Activated CD8-positive, alpha-beta T cell treated with anti-CD3 and anti-CD28 coated beads for 36 hours (primary cell): Measurements from ENCODE around the gene ASTN2. TPM values are rescaled to one million over a fixed set of nuclear protein-coding genes. Genes with fewer than 3 reads are reported as not detected.

ENCODE experiments used
- ATAC-seq: fragments of 200-7000 bp; cut with Tn5 transposase; one replicate; pipeline ENCODE4 v1.10.0; 2021; ENCODE audit warnings: mild to moderate bottlenecking, moderate library complexity
- CTCF ChIA-PET: fragments of 350-600 bp; sonication (Branson Sonifier 250); formaldehyde crosslinking; loops from one replicate; lab custom pipeline; 2021; ENCODE audit warnings: antibody characterized with exemption; lab: Charles Lee
- POLR2A ChIA-PET: fragments of 350-600 bp; sonication (Branson Sonifier 250); formaldehyde crosslinking; loops from one replicate; lab custom pipeline; 2021; ENCODE audit warnings: antibody characterized with exemption; lab: Charles Lee
- DNase-seq: peaks from one replicate; pipeline ENCODE4 v3.0.0-alpha.2; 2020
- H3K27ac Mint-ChIP-seq: one replicate; pipeline ENCODE4 v1.8.0; 2021; ENCODE audit warnings: mild to moderate bottlenecking, mixed read lengths
- H3K27me3 Mint-ChIP-seq: one replicate; pipeline ENCODE4 v1.8.0; 2021; ENCODE audit warnings: mixed read lengths
- H3K36me3 Mint-ChIP-seq: one replicate; pipeline ENCODE4 v1.8.0; 2021; ENCODE audit warnings: low read depth, mixed read lengths
- H3K4me1 Mint-ChIP-seq: one replicate; pipeline ENCODE4 v1.8.0; 2021; ENCODE audit warnings: low read depth, mixed read lengths
- H3K4me3 Mint-ChIP-seq: one replicate; pipeline ENCODE4 v1.8.0; 2021; ENCODE audit warnings: mild to moderate bottlenecking, moderate library complexity, mixed read lengths
- H3K9me3 Mint-ChIP-seq: one replicate; pipeline ENCODE4 v1.8.0; 2021; ENCODE audit warnings: mixed read lengths
- CTCF ChIP-seq: fragments of 200-600 bp; IDR thresholded peaks from one replicate; pipeline ENCODE4 v1.8.0; 2022; ENCODE audit warnings: antibody characterized with exemption, mild to moderate bottlenecking
- intact Hi-C: fragments of 100-400 bp; cut with micrococcal nuclease; formaldehyde crosslinking; loops from one replicate; pipeline ENCODE4 v1.10.0; 2022
- total RNA-seq, 2 experiments: library from RNA; stranded (reverse); gene quantifications; one replicate each; pipeline ENCODE4 v1.2.3, GENCODE V29; 2021

ASTN2 gene
- total RNA-seq, 2 experiments from 2014 or later: 5.2 to 5.7 TPM

- CTCF ChIA-PET: no interaction called here
- intact Hi-C loops: no loop called here
- peaks cover 3% of the 10 kb centered on the region for H3K27me3 Mint-ChIP-seq
- TF ChIP-seq CTCF: no peak
- H3K4me3 Mint-ChIP-seq: no peak overlapping the region
- no peaks in the 10 kb centered on the region for H3K9me3 Mint-ChIP-seq
- no peak for DNase-seq
- no peak overlapping the region for H3K27ac Mint-ChIP-seq
- POLR2A ChIA-PET: no interaction called here
- no peak for ATAC-seq
- H3K4me1 Mint-ChIP-seq: no peaks in the 10 kb centered on the region
- H3K36me3 Mint-ChIP-seq: no peaks in the 10 kb centered on the region
Measured at GRCh38 chr9:117242082-117242481, 172.8 kb downstream of the ASTN2 start.

GRCh38 chr9:117239428-117239827 is 175.4 kb downstream of the ASTN2 start:
- ChIA-PET POLR2A (no interaction called here), CTCF (no interaction called here)
- intact Hi-C loops: no loop called here
- no peak for DNase-seq
- H3K4me1 Mint-ChIP-seq: no peaks in the 10 kb centered on the region
- no peak overlapping the region for H3K4me3 Mint-ChIP-seq
- H3K27me3 Mint-ChIP-seq: no peaks in the 10 kb centered on the region
- TF ChIP-seq CTCF: no peak
- ATAC-seq: no peak
- H3K27ac Mint-ChIP-seq: no peak overlapping the region
- no peaks in the 10 kb centered on the region for H3K36me3 Mint-ChIP-seq
- no peaks in the 10 kb centered on the region for H3K9me3 Mint-ChIP-seq

GRCh38 chr9:117234103-117234502 is 180.8 kb downstream of the ASTN2 start:
- Mint-ChIP-seq H3K27ac (no peak overlapping the region), H3K36me3 (no peaks in the 10 kb centered on the region), H3K27me3 (no peaks in the 10 kb centered on the region), H3K9me3 (no peaks in the 10 kb centered on the region), H3K4me3 (no peak overlapping the region), H3K4me1 (no peaks in the 10 kb centered on the region)
- intact Hi-C loops: no loop called here
- ATAC-seq (no peak), DNase-seq (no peak)
- ChIA-PET POLR2A (no interaction called here), CTCF (no interaction called here)
- TF ChIP-seq CTCF: no peak

- Mint-ChIP-seq H3K4me1 (no peaks in the 10 kb centered on the region), H3K9me3 (no peaks in the 10 kb centered on the region), H3K27me3 (no peaks in the 10 kb centered on the region), H3K4me3 (no peak overlapping the region), H3K36me3 (no peaks in the 10 kb centered on the region), H3K27ac (no peak overlapping the region)
- POLR2A ChIA-PET: no interaction called here
- no peak for TF ChIP-seq CTCF
- no peak for ATAC-seq
- CTCF ChIA-PET: no interaction called here
- intact Hi-C loops: no loop called here
- DNase-seq: no peak
Measured at GRCh38 chr9:117233016-117233415, 181.8 kb downstream of the ASTN2 start.

GRCh38 chr9:117232281-117232680 is 182.6 kb downstream of the ASTN2 start:
- Mint-ChIP-seq H3K27ac (no peak overlapping the region), H3K9me3 (no peaks in the 10 kb centered on the region), H3K4me1 (no peaks in the 10 kb centered on the region), H3K27me3 (no peaks in the 10 kb centered on the region), H3K36me3 (no peaks in the 10 kb centered on the region), H3K4me3 (no peak overlapping the region)
- DNase-seq: no peak
- POLR2A ChIA-PET: no interaction called here
- no peak for ATAC-seq
- no peak for TF ChIP-seq CTCF
- CTCF ChIA-PET: no interaction called here
- intact Hi-C loops: no loop called here
